Inferior parietal cortex (tissue), 1 donor: ENCODE measurements around the gene CFAP58.

Source experiments
- DNase-seq: peaks from one replicate; pipeline ENCODE4 v3.0.0-alpha.2; 2016; ENCODE audit errors: extremely low spot score

Gene CFAP58

GRCh38 chr10:104322416-104322782 is 31.2 kb upstream of the CFAP58 start:
- DNase-seq: no peak

DNA sequence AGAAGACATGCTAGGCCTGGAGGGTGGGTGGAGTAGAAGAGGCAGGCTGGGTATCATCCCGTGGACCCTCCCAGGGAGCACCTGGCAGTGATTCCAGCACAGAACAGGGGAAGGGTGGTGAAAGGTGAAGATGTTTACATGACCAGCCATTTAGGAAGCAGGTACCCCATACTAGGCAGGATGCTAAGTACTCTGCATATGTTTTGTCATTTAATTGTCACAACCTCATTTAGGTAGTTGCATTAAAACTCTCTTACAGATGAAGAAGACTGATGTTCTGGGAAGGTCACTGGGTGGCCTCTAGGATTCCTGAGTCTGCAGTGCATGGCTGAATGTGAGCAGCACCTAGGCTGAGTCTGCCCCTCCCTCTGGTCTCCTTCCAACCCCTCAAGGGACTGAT is 30.5 kb upstream of the CFAP58 start:
- no peak for DNase-seq

- no peak for DNase-seq
These were observed 29.9 kb upstream of the CFAP58 start for GRCh38 chr10:104323760-104324201.

- no peak for DNase-seq
These were observed 29.4 kb upstream of the CFAP58 start for GRCh38 chr10:104324221-104324686.

DNA sequence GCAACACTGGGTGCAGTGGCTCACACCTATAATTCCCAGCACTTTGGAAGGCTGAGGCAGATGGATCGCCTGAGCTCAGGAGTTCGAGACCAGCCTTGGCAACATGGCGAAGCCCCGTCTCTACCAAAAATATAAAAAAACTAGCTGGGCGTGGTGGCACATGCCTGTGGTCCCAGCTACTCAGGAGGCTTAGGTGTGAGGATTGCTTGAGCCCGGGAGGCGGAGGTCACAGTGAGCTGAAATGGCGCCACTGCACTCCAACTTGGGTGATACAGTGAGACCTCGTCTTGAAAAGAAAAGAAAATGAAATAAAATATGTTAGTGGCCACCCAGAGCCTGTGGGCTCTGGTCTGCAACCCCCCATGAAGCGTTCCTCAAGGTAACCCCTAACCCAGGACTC is 28.7 kb upstream of the CFAP58 start:
- no peak for DNase-seq

- no peak for DNase-seq
These were observed 27.9 kb upstream of the CFAP58 start for GRCh38 chr10:104325436-104326435.

GRCh38 chr10:104326991-104327610 is 26.5 kb upstream of the CFAP58 start:
- DNase-seq: no peak

DNA sequence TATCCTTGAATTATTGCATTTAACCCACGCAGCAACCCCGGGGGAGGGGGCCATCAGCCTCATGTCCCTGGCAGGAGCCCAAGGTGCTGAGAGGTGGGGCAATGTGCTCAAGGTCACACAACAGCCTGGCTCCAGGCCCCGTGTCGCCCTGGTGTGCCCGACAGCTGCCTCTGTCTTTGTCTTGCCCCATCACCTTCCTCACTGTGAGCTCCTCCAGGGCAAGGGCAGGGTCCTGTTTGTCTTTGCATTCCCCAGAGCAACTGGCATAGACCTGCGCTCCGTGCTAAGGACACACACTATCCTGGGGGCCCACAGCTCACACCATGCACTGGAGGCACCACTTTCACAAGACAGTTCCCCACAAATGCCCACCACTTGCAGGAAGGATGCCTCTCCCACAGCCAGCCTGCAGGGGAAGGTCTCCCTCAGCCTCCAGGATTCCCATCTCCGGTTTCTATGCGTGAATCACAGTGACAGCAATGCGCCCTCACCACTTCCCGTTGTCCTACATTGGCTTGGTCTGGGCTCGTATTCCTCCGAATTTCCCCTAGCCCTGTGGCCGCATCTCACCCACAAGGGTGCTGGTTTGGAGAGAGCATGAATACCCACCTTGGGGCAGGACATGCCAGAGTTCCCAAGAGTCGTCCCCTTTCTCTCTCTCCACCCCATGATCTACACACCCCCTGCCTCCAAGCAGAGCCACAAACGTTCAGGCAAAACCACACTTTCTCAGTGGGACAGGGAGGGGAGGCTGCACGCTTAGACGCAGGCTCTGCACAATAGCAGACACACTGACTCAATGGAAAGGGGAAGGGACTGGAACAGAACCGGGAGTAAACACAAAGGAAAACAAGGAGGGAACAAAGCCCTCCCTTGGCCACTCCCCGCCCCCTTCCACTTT is 25.6 kb upstream of the CFAP58 start:
- no peak for DNase-seq

- no peak for DNase-seq
These were observed 25.1 kb upstream of the CFAP58 start for GRCh38 chr10:104328646-104328895.

DNA sequence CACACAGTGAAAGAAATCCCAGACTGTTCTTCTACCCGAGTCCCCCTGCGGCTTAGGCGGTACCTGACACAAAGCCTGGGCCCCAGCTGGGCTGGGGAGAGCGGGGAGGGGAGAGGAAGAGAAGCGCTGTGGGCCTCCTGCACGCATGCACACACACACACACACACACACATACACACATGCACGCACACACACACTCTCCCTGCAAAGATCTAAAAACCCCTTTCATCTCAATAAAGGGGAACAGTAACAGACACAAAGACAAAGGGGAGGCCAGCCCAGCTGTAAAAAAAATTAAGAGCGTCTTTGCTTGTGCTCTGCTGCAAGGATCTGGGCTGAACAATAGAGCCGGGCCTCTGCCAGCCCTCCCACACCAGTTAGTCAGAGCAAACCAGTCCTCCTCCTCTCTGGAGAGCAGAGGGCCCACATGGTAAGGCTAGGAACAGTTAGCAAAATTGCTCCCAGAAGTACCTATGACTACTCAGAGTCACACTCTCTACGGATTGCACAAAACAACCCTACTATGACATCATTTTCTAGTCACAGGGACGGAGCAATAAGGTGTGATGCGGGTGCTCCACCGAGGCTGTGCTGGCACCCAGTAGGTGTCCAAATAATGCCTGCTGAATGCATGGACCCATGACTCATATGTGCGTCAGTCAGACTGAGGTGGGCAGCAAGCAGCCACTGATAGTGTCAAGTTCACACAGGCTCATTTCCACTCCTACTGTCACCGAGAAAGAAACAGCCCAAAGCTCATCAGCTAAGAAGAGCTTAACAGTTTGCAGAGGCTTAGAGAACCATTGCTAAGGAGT is 24.5 kb upstream of the CFAP58 start:
- peak; percentile 60 for DNase-seq

- no peak for DNase-seq
These were observed 23.9 kb upstream of the CFAP58 start for GRCh38 chr10:104329735-104330134.

GRCh38 chr10:104330168-104331110 is 23.2 kb upstream of the CFAP58 start:
- no peak for DNase-seq

- no peak for DNase-seq
These were observed 22.3 kb upstream of the CFAP58 start for GRCh38 chr10:104331208-104331838.

- DNase-seq: no peak
These were observed 21.2 kb upstream of the CFAP58 start for GRCh38 chr10:104332243-104333031.

DNA sequence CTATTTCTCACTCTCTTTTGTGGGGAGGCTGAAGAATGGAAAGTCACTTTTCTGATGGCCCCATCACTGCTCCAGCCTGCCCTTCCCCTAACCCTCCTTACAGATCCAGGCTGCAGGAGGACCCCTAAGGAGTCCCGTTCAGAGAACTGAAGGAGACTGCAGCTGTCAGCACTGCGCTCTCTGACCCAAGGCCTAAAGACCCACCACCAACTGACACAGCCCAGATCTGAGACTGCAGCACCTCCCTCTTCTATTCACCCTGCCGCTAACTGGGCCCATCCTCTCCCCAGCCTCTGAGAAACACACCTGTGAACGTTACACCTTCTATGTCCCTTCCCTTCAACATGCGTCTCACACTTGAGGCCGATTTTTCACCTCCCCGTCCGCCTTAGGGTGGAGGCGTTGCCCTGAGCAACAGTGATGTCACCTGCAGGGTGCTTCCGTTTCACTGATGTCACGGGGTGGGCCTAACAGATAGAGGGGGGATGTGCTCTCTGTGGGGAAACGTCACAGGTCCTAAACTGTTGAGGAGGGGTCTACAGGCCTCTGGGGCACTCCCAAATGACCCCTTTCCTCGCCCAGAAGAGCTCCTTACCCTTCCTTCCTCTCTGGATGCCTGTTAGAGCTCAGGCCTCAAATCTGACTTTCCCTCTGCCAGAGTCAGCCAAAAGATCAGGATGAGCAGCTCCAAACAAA is 20.5 kb upstream of the CFAP58 start:
- DNase-seq: no peak

DNA sequence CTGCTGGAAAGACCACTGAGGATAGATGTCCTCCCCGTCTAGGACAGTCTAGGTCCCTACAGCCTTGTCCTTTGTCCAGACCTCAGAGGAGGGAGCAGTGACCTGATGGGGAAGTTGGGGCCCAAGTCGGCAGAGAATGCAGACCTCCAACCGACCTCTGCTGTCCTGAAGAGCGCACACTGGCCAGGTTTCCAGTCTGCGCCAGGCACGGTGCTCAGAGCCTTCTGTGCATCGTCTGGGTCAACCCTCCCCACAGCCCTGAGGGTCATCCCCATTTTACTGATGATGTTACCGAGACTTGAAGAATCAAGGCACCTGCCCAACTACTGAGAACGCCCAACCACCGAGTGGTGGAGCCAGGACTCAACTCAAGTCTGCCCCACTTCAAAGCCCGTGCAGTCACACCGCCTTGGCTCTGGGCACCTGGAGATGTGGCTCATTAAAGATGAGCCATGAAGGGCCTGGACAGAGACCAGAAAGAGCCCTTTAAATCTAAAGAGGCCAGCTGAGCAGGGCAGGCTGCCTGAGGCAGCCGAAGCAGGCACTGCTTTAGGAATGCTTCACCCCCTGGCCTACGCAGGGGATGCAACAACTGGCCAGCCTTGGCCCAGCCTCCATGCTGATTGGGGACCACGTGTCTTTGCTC is 19.8 kb upstream of the CFAP58 start:
- DNase-seq: no peak

DNA sequence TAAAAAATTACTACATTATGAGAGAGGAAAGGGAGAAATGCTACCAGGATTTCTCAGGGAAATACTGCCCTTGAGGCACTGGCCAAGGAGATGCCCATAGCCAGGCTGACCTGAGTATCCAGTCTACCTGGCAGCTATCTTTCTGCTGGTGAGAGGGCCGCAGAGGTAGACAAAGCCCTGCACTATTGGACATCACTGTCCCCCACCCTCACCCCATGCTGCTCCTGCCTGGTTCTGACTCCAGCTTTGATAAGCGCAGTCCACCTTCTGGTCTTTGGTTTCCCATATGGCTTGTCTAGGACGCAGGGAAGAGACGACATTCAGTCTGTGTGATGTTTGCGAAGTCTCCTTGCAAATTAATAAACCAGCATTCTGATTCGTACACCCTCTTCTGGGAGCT is 19.1 kb upstream of the CFAP58 start:
- DNase-seq: no peak
